ENCODE measurements around the gene RNF149.
"Not testable (repeated sequence)": the region's sequence is repeated elsewhere in the genome, so short reads cannot be mapped to it uniquely, and the experiment has no call there.

RNF149 gene

DNA sequence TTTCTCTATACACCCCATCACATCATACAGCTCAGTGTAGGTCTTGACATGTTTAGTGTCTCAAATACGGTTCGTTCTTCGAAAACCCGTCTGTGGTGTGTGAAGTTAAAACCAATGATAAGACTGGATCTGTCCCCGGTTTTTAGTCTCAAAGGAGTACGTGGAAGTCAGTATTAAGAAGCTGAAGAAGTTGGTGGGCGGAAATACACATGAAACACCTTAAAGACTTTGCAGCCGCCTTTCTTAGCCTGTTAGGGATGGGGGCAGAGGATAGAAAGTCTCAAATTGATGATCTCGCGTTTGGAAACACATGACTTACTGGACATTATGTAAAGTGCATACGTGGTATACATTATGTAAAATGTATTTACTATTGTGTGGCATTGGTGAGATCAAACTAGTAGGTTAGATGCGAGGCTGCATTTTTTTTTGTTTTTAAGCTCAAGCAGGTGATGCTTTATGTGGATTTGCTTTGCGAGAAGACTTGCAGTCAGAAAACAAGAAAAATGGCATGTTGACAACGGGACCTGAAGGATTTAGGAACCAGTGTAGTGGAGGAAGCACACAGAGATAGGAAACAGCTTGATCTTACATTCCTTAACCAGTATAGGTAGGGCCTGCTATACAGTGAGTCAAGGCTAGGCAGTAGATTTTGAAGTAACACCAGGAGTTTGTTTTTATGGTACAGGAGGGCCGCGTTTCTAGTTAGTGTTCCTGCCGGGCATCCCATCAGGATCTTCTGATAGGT, 54.6 kb downstream of the RNF149 start:
- no peak for DNase-seq (ENCODE audit: low spot score)

DNA sequence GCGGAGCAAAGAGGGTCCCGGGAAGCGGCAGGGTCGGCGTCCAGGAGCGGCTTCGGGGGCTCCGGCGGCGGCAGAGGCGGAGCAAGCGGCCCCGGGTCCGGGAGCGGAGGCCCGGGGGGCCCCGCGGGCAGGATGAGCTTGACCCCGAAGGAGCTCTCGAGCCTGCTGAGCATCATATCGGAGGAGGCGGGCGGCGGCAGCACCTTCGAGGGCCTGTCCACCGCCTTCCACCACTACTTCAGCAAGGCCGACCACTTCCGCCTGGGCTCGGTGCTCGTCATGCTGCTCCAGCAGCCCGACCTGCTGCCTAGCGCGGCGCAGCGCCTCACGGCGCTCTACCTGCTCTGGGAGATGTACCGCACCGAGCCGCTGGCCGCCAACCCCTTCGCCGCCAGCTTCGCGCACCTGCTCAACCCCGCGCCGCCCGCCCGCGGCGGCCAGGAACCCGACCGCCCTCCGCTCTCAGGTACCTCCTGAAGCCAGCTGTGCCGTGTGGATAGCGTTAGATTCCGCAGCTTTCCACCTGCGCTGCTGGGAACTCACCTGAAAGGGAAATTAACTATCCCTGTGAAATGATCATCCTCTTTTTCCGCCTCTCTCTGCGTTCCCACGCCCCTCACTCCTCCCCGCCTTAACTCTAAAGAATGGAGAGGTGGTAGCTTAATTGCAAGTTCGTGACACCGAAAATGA, 55.3 kb downstream of the RNF149 start:
- peak; percentile 71 for DNase-seq (ENCODE audit: low spot score)

DNA sequence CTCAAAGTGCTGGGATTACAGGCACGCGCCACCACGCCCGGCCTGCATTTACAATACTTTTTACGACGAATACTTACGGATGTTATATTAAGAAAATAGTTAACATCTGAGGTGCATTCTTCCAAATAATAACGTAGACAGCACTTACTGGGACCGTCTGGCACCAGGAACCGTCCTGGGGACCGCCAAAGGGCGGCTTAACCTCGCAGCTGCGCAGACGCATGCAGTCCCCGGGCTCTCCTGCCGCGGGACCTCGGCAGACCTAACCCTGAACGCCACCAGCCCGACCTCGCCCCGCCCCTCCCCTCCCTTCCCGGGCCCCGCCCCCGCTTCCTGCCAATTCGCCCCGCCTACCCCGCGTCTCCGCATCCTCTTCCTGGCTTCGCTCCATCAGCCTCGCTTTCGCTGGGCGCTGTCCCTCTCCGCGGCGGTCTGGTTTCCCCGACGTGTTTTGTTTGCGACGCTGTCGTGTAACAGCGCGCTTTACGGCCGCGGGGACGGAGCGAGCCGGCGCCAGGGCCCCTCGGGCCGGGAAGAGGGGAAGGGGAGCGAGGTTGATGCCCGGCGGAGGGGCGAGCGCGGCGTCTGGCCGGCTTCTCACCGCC, 56.0 kb downstream of the RNF149 start, which contains the start of gene CNOT11:
TSS of gene CNOT11 (plus strand) at position 479 of the 605 bp plus-strand sequence. CDS start at position 558, 79 bp downstream.
- DNase-seq (ENCODE audit: low spot score) = peak; percentile 96

DNA sequence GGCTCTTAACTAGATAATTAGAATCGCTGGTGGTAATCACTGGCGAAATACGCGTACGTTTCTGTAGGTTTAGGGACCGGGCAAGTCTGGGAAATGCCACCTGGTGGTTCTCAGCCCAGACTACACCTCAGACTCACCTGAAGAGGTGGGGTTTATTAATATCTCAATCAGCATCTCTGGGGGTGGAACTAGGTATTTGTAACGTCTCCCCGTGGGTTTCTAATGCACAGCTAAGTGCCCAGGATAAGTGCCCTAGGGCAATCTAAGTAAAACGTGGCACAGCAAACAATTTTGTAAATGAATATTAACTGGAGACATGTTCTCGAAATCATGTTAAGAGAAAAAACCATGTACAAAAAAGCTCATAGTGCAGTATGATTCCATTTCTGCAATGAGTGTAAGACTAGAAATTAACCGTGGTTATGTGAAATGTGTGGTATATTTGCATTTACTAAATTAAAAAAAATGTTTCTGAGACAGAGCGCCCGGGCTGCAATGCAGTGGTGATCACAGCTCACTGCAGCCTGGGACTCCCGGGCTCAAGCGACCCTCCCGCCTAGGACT, 56.6 kb downstream of the RNF149 start:
- DNase-seq (ENCODE audit: low spot score) = peak; percentile 45

DNA sequence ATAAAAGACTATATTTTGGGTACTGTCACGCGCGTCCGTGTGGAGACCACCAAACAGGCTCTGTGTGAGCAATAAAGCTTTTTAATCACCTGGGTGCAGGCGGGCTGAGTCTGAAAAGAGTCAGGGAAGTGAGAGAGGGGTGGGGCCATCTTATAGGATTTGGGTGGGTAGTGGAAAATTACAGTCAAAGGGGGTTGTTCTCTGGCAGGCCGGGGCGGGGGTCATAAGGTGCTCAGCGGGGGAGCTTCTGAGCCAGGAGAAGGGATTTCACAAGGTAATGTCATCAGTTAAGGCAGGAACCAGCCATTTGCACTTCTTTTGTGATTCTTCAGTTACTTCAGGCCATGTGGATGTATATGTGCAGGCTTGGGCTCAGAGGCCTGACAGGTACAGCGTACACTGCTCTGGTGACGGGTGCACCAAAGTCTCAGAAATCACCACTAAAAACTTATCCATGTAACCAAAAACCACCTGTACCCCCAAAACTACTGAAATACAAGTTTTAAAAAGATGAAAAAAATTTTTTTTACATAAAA, 57.2 kb downstream of the RNF149 start:
- DNase-seq (ENCODE audit: low spot score) = not testable (repeated sequence)

DNA sequence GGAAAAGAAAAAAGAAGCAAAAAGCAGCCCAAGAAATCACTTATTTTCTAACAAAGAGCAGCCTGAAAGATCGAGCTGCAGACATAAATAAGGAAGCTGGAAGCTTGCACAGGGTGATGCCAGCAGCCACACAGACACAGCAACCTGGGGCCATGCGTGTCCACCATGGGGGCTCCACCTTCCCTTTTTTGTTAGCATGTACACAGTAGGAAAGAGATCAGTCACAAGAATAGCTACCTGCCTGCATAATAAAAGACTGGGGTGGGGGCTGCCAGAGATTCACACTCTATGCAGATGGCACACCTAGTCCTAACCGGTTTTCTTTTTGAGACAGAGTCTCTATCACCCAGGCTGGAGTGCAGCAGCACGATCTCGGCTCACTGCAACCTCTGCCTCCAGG, 58.7 kb downstream of the RNF149 start:
- DNase-seq (ENCODE audit: low spot score) = no peak

DNA sequence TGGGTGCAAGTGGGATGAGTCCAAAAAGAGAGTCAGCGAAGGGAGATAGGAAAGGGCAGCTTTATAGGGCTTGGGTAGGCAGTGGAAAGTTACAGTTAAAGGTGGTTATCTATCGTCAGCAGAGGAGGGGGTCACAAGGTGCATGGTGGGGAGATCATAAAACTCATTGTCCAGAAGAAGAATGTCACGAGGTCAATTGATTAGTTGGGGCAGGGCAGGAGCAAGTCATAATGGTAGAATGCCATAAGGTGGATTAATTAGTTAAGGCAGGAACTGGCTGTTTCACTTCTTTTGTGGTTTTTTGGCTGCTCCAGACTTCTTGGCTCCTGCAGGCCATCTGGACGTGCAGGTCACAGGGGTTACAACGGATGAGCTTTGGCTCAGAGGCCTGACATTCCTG, 59.7 kb downstream of the RNF149 start:
- not testable (repeated sequence) for DNase-seq (ENCODE audit: low spot score)

DNA sequence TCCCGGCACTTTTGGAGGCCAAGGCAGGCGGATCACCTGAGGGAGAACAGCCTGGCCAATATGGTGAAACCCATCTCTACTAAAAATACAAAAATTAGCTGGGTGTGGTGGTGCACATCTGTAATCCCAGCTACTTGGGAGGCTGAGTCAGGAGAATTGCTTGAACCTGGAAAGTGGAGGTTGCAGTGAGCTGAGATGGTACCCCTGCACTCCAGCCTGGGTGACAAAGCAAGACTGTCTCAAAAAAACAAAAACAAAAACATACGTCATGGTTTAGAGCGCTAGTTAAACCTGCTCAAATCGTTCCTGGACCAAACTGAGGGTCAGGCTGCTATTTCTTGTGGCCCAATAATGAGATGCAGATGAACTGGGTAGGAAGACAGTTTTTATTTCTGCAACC, 63.0 kb downstream of the RNF149 start:
- not testable (repeated sequence) for DNase-seq (ENCODE audit: low spot score)

DNA sequence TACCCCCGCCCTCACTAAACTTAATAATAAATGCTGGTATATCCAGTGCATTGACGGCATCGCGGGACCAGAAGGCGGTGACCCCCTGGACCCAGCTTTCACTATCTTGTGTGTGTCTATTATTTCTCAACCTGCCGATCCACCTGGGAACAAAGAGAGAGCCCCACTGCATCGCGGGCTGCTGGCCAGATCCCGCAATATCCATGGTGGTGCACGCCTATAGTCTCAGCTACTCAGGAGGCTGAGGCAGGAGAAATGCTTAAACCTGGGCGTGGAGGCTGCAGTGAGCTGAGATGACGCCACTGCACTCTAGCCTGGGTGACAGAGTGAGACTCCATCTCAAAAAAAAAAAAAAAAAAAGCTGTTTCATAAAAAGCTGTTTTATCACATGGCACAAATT, 63.6 kb downstream of the RNF149 start:
- DNase-seq (ENCODE audit: low spot score) = not testable (repeated sequence)

DNA sequence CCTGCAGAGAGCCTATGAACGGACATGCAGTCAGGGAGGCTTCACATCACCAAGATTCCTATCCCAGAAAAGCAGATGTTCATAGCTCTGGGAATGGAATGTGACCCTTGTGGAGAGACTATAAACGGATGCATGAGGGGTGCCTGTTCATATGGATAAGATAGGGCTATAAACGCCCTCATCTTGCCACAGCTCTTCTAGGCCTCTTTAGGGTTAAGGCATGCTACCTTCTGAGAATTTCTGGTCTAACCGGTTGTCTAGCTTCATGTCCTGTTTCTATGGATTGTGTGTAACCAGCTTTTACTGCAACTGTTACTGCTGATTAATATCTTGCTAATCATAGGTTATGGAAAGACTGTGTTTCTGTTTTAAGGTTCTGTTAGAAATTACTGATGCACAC, 64.1 kb downstream of the RNF149 start:
- not testable (repeated sequence) for DNase-seq (ENCODE audit: low spot score)

DNA sequence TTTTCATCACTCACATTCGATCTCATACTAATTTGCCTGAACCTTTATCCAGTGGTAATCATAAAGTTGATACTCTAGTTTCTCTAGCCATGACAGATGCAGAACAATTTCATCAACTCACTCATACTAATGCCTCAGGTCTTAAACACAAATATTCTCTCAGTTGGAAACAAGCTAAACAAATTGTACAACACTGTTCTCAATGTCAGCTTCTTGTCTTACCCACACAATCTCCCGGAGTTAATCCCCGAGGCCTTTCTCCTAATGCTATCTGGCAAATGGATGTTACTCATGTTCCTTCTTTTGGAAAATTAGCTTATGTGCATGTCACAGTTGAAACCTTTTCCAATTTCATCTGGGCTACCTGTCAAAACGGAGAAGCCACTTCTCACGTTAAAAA, 67.3 kb downstream of the RNF149 start:
- DNase-seq (ENCODE audit: low spot score) = no peak

DNA sequence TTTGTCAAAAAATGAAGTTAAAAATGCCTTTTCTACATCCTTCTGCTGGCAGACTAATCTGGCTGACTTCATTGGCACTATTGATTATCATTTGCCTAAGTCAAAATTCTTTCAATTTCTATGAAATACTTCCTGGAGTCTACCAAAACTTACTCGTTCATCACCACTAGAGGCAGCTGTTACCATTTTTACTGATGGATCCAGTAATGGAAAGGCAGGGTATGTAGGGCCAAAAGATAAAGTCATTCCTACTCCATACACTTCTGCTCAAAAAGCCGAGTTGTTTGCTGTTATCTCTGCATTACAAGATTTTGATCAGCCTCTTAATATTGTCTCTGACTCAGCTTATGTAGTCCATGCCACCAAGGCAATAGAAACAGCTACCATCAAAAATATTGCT, 67.8 kb downstream of the RNF149 start:
- DNase-seq (ENCODE audit: low spot score) = not testable (repeated sequence)

DNA sequence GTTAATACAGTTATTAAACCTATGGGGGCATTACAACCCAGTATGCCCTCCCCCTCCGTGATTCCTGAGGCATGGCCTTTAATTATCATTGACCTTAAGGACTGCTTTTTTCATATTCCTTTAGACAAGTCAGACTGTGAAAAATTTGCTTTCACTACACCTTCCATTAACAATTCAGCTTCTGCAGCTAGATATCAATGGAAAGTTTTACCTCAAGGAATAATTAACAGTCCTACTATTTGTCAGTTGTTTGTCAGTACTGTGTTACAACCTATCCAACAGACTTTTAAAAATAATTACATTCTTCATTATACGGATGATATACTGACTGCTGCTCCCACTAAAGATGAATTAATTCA, 68.8 kb downstream of the RNF149 start:
- not testable (repeated sequence) for DNase-seq (ENCODE audit: low spot score)

DNA sequence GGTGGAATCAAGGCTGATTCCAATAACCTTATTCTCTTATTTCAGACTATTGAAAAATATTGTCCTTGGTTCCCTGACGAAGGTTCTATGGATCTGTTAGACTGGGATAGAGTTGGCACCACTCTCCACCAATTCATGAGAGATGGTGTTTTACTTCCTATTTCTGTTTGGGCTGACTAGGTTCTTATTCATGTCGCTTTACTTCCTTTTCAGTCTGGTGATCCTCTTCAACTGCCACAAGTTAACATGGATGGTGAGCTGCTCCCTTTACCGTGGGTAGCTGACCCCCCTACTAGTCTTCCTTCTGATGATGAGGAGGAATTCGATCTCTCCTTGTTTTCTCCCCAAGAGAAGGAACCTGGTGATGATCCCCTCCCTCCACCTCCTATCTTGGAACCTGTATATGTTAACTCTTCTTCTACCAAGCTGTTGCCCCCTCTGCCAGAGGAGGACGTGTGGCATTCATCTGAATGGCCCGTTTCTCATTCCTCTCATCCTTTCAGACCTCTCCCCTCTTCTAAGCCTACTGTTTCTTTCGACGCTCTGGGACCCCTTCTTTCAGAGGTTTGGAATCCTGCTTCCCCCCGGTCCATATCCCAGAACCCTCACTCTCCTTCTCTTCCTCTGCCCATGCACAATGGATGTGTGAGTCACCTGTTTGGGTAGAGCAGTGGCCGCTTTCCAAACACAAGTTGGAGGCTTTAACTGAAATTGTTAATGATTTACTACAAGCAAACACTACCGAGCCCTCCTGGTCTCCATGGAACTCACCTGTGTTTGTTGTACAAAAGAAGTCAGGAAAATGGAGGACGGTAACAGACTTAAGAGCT, 69.4 kb downstream of the RNF149 start:
- DNase-seq (ENCODE audit: low spot score) = no peak

DNA sequence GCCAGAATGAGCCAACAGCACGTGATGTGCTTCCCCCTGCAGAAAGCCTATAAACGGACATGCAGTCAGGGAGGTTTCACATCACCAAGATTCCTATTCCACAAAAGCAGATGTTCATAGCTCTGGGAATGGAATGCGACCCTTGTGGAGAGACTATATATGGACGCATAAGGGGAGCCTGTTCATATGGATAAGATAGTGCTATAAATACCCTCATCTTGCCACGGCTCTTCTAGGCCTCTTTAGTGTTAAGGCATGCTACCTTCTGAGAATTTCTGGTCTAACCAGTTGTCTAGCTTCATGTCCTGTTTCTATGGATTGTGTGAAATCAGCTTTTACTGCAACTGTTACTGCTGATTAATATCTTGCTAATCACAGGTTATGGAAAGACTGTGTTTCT, 70.6 kb downstream of the RNF149 start:
- not testable (repeated sequence) for DNase-seq (ENCODE audit: low spot score)

DNA sequence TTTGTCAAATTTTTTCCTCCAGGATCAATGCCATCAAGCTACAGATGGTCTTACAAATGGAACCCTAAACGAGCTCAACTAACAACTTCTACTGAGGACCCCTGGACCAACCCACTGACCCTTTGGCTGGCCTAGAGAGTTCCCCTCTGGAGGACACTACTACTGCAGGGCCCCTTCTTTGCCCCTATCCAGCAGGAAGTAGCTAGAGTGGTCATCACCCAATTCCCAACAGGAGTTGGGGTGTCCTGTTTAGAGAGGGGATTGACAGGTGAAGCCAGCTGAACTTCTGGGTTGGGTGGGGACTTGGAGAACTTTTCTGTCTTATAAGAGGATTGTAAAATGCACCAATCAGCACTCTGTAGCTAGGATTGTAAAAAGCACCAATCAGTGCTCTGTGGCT, 72.5 kb downstream of the RNF149 start:
- DNase-seq (ENCODE audit: low spot score) = not testable (repeated sequence)

DNA sequence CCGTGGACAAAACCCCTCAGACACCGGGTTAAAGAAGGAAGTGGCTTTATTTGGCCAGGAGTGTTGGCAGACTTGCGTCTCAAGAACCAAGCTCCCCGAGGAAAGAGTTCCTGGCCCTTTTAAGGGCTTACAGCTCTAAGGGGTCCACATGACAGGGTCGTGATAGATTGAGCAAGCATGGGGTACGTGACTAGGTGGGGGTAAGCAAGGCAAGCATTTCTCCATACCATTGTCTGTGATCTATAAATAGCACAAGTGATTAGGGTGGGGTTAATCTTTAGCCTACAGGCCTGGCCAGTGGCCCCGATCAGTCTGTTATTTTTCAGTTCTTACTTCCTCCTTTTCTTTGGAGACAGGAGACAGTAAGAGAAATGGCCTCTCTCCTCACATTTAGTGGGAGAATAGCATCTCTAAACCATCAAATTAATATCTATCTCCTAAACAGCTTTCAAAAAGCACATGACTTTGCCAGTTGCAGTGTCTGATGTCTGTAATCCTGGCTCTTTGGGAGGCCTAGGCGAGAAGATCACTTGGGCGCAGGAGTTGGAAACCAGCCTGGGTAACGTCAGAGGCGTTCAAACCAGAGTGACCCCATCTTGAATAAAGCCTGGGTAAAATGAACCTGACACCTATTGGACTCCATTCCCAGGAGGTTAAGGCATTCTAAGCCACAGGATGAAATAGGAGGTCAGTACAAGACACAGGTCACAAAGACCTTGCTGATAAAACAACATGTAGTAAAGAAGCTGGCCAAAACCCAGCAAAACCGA, 74.1 kb downstream of the RNF149 start:
- no peak for DNase-seq (ENCODE audit: low spot score)

DNA sequence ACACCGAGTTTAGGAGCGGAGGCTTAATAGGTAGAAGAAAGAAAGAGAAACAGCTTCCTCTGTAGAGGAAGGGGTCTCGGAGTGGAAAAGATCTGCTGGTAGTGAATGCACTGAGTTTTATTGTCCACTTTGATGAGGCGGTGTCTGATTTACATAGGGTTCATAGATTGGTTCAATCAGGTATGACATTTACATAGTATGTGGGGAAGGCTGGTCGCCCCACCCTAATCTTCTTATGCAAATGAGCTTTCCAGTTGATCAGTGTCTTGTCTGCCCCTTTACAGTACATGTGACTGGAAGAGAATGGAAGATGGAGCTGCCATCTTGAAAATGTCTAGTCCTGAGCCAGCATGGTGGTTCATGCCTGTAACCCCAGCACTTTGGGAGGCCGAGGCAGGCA, 75.7 kb downstream of the RNF149 start:
- no peak for DNase-seq (ENCODE audit: low spot score)

DNA sequence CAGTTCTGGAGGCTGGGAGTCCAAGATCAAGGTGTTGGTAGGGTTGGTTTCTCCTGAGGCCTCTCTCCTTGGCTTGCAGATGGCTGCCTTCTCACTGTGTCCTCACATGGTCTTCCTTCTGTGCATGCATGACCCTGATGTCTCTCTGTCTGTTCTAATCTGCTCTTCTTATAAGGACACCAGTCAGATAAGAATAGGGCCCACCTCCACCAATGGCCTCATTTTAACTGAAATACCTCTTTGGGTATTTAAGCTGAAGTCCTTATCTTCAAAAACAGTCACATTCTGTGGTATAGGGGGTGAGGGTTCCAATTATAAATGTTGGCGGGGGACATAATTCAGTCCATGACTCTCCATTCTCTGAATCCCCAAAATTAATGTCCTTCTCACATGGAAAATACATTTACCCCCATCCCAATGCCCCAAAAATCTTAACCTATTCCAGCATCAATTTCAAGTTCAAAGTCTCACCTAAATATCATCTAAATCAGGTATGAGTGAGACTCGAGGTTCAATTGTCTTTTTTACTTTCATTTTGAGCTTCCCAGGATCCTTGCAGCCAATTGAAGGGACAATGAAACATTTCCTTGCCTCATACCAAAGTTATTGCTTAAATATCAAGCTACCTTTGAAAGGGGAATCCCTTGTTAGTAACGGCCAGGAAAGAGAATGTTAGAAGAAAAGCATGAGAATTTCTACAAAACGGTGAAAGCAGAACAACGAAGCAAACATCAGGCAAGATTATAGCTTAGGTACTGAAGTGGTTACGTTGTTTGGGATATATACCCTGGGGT, 76.4 kb downstream of the RNF149 start:
- no peak for DNase-seq (ENCODE audit: low spot score)

DNA sequence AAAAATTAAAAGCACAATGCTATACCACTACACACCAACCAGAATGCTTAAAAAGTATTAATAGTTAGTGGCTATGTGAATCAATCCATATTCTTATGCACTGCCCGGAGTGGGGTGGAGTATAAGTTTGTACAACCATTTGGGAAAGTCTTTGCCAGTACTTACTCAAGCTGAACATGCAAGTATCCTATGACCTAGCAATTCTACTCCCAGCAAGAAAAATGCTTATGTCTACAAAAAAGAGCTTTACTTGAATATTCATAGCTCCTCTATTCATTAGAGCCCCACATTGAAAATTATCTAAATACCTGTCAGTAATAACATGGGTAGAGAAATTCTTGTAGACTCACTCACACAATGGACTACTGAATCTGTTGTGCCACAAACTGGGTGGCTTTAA, 77.3 kb downstream of the RNF149 start:
- DNase-seq (ENCODE audit: low spot score) = no peak
